HG02852 (cell line): ENCODE data around the gene STON2.
"Not testable (repeated sequence)": the region's sequence is repeated elsewhere in the genome, so short reads cannot be mapped to it uniquely, and the experiment has no call there.

Source experiments
- ATAC-seq: cut with Tn5 transposase; IDR thresholded peaks from one replicate; pipeline ENCODE4 v1.9.1; 2021; ENCODE audit warnings: mild to moderate bottlenecking, moderate library complexity; ENCODE audit not compliant: unreplicated experiment

The STON2 gene

DNA sequence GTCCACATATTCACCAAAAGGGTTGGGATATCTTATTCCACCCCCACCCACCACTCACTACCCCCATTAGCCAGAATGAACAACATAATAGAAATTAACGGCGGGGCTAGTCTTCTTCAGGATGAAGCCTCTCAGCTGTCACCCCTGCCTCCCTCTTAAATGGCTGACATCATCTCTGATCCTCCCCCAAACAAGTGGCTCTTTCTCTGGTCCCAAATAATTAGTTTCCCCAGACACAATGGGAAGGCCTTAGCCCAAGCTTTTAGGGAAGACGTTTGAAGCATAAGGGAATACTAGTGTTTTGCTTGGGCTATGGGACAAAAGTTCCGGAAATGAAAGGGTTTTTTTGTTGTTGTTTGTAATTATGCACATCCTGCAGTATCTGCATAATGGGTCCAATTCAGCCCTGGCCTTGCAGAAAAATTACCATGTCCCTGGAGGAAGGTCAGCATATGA lies 13.8 kb downstream of the STON2 start:
- ATAC-seq: no peak

DNA sequence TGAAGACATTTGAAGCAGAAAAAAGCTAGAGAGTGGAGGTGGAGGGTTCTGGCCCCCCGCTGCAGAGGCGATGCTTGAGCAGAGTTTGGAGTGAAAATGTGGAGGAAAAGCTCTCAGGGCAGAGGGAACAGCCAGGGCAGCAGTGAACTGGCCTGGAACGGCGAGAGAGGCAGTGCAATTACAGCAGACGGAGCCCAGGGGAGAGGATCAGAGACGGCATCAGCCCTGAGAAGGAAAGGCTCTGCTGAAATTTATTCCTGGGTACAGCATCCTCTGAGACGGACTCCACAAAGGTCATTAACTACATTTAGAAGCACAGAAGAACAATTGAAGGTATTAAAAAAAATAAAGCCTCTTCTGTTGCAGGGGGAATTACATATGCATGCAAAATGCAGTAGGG lies 14.2 kb downstream of the STON2 start:
- ATAC-seq: no peak

DNA sequence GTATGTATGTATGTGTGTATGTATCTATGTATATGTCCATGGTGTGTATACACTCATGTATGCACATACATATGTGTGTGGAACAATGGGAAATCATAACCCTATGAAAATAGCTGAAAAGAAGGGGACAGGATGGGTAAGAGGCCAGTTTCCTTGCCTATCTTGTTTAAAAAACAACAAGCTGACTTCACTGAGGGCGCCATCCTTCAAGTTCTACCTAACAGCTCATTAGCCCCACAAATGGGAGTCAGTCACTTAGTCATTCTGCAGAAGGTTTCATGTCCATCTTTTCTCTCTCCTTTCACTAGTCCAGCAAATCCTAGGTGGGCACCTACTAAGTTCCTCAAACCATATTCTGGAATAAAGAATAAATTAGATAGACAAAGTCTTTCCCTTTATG lies 14.7 kb downstream of the STON2 start:
- no peak for ATAC-seq

DNA sequence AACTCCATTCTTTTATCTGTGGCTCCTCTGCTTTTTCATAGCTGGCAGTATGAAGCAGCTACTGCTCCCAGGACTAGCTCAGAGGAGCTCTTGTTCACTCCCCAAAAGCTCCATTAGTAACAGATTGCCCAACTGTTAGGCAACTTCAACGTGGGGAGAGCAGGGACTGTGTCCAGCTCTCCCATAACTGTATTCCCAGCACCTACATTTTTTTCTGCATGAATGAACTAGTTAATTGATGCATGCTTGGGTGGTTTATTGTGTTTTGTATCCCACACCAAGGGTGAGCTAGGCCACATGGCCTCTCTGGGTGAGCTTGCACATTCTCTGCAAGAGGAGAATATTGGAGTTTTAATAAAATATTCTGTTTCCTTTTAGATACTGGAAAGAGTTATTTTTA lies 15.2 kb downstream of the STON2 start:
- no peak for ATAC-seq

DNA sequence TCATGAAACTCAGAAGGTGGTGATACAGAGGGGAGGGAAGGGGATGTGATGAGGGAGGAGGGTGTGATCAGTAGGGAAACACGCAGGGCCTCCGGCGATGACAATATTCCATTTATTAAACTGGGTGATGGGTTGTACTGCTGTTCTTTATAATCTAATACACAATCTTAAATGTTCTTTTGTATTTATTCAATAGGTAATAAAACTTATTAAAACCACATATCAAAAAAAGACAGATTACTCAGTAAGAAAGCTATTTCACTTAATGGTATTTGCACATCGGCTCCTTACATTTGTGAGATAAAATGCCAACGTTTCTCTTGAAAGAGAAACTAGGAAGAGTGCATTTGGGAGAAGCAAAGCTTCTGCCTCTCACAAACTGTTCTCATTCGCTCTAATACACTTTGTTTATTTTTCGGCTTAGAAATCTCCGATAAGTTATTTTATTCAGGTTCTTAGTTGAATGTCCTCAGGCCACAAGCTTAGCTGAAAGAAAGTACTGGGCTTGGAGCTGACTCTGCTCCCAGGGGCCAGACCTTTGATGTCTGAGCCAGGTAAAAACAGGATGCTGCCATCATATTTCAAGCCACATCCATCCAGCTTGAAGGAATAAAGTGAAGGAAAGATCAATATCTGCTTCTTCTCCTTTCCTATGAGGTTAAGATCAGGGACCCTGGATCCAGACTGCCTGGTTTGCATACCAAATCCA lies 17.5 kb downstream of the STON2 start:
- ATAC-seq: no peak

DNA sequence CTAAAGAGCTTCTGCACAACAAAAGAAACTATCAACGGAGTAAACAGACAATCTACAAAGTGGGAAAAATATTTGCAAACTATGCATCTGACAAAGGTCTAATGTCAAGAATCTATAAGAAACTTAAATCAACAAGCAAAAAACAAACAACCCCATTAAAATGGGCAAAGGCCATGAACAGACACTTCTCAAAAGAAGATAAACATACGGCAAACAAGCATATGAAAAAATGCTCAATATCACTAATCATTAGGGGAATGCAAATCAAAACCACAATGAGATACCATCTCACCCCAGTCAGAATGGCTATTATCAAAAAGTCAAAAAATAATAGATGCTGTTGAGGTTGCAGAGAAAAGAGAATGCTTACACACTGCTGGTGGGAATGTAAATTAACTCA lies 20.1 kb downstream of the STON2 start:
- ATAC-seq: not testable (repeated sequence)

DNA sequence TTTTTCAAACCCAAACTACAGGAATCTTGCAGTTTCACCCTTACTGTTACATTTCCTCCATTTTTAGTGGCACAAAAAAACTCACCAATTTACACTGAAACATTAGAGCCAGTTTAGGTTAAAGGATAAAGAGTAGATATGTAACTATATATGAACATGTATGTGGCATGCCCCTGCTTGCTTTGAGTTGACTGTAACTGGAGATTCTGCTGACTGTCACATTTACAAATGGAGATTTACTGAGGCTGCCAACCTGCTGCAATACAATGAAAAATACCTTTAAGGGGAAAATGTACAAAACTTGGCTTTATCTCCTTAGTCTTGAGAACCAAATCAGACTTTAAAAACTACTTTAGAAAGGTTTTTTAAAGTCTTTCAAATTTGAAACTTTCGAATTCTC lies 28.3 kb downstream of the STON2 start:
- no peak for ATAC-seq

DNA sequence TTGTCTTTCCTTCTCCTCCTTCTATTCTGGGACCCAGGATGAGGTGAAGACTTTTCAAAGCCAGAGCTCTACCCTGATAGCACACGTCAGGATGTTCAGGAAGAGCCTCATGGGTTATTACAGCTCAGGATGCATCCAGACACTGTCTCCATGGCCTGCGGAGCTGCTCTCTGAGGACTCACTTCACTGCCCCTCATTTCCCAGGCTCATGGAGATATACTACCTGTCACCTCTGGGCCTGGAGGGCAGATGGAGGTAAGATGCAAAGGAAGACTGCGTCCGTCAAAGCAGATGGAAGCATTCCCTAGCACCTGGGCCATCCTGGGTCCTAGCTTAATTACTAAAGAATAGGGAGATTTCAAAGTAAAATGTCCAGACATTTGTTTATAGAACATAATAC lies 32.6 kb downstream of the STON2 start:
- ATAC-seq: no peak

DNA sequence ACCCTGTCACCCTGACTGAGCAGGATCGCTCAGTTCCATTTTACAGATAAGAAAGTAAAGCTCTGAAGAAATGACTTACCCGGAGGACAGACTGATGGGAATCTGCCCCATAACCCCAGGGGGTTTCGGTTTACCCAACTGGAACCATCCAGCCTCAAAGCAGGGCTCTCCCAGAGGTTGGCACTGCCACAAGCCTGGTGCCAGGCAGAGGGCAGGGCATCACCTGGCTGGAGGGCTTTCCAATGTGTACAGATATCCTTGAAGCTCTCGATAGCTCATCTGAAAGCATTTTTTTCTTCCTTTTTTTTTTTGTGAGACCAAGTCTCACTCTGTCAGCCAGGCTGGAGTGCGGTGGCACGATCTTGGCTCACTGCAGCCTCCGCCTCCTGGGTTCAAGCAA lies 33.2 kb downstream of the STON2 start:
- ATAC-seq: no peak

DNA sequence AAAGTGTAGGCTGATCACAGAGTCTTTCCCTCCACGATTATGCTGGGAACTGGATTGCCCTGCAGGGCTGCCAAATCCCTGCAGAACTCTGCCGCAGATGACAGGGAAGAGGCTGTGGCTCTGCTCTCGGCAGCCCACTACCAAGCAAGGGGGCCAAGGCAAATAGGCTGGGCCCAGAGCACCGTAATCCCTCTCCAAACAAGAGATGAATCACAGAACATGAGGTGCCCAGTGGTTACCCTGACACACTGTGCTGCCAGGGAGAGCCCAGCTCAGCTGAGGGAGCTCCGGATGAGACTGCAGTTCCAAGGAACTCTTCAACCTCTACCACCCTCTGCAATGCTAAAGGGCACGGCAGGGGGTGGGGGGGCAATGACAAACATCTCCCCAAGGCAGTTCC lies 33.9 kb downstream of the STON2 start:
- ATAC-seq: no peak

DNA sequence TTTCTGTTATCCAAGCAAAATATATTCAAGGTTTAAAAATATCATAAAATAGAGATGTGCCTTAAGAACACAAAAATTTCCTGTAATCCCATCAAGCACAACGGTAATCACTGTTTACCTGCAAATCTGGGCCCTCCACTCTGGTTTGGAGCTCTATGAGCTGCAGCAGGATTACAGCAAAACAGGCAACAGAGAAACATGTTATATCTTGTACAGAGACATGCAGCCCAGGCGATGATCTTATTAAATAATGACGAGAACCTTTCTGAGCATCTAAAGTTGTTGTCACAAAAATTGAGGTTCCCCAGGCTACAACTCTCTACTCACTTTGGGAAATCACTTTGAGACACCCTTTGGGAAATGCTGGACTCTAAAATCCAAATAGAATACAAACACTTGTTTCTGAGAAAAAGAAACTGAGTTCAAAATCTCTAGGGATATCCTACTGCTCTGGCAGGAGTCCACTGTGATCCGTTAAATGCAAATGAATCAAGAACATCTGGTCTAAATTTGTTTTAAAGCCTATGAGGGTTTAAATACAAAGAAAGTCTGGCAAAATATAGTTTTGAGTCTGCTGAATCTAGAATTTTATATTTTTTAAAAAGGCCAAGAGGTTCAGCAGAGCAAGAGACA lies 36.3 kb downstream of the STON2 start:
- no peak for ATAC-seq

DNA sequence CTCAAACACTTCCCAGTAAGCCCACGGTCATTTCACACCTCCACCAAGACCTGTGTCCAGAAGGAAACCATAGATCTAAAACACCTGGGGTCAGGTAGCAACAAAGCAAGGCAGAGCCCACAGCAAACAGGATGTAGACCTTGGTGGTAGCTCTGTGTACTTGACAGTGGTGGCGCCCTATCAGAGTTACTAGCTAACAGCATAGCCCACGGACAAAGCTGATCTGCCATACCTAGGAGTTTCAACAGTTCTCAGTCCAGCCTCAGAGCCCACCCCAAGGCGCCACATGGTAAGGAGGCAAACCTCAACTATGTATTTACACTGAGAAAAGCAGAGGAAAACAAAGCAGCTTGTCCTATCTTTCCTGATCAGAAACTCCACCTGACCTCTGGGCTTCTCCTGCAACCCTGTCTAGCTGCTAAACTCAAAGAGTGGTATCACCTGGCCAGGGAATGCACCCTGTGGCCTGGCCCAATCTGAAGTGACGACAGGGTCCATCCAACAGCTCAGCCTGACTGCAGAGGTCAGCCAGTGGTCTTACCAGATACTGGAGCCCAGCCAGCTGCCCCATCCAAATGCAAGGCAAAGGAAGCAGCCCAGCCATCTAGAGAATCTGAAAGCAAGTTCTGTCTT lies 46.3 kb downstream of the STON2 start:
- ATAC-seq: no peak

DNA sequence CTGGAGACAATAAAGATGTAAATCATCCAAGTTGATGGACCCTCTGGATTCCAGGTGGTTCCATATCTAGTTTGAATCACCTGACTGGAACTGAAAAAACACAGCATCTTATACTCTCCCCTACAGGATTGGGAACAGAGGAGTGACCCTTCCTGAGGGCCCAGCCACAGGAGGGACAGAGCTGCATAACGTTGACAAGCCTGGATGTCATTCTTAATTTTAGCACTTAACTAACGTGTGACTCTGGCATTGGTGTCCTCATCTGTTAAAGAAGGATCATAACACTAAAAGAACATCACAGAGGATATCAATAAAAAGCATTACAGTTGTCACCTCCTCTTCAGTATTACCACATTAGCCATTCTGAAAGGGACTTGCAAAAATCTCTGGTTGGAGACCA lies 47.7 kb downstream of the STON2 start:
- no peak for ATAC-seq

DNA sequence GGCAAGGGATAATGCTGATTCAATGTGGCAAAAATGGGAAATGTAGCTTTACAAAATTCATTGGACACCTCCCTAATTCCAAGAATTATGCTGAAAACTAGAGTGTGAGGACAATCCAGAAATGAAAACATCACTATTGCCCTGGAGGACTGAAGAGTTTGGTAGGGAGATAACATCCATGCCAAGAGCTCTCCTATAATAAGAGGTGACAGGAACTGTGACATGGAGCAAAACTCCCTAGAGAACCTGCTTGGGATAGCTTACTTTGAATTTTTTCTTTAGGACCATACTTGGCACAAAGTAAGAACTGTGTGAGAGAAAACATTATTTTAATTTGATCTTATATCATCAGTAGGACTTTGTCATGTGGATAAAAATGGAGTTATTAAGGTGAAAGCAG lies 48.9 kb downstream of the STON2 start:
- ATAC-seq: no peak

DNA sequence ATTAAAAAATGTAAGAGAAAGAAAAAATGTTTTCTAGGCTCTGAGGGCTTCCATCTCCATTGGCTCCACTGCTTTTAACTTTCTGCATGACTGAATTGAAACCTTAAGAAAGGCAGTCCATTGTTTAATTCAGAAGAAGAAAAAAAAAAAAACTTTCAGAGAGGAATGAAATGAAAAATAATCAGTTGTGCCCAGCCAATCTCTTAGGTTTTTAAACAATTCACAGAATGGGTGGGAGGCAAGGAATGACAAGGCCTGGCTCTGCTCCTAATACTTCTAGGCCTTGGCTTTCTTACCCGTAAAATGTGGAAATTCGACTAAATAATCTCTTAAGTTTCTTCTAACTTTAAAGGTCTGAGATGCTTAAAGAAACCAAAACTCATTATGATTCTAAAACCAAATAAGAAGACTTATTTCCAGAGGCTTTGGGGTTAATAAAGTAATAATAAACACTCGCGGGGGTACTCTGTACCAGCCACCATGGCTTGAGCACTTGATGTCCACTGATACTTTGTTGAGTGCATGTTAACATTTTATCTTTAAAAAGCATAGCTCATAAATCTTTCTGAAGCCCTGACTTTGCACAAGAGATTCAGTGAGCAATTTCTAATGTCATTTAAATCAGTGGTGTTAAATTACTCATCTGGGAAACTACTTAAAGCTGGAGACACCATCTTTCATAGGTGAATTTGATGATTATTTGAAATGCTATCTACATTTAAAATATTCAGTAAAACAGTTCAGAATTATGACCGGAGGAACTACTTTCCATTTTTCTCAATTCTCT lies 49.6 kb downstream of the STON2 start:
- no peak for ATAC-seq

DNA sequence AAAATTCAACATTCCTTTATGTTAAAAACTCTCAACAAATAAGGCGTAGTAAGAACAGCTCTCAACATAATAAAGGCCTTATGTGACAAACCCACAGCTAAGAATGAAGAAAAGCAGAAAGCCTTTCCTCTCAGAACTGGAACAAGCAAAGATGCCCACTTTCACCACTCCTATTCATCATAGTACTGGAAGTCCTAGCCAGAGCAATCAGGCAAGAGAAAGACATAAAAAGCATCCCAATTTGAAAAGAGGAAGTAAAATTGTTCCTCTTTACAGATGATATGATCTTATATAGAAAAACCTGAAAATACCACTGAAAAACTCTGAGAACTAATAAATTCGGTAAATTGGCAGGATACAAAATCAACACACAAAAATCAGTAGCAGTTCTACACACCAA lies 52.1 kb downstream of the STON2 start:
- no peak for ATAC-seq

DNA sequence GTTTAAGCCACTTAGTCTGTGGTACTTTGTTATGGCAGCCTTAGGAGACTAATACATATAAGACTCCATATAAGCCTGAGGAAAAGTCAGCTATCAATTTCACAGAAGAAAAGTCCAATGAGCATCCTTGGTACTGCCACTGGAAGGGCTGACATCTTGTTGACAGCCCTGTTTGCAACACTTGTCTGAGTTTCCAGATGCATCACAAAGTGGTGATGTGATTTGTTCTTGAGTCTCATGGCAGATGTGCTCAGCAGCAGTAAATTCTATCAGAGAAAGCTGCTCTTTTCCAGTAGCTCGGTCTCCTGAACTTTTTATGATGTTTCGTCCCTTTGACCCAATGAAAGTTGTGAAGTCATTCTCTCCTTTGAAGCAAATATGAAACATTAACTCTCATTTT lies 54.3 kb downstream of the STON2 start:
- ATAC-seq: no peak

DNA sequence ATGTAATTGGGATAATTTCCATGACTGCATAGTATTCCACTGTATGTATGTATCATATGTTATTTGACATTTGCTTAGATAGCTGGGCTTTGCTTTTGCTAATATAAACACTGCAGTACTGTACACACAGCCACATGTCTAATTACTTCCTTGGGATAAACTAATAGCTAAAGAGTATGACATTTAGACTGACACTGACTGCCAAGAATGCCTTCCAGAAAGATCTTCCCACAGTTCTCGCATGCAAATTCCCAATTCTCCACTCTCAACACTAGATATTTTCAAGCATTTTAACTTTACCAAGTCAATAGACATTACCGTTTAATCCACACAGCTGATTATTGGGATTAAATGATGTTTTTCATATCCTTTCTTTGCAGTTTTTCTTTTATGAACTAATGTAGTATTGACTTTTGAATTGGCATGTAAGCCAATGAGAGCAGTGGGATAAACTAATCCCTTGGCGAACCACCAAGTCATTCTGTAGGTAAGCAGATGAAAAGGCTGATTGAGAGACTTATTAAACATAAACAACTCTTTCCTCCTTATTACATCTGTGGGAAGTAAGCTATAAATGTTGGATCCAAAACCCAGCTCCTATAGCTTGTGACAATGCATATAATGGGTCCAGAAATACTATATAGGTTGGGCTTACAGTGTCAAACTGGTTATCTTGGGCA lies 55.5 kb downstream of the STON2 start:
- ATAC-seq: no peak

DNA sequence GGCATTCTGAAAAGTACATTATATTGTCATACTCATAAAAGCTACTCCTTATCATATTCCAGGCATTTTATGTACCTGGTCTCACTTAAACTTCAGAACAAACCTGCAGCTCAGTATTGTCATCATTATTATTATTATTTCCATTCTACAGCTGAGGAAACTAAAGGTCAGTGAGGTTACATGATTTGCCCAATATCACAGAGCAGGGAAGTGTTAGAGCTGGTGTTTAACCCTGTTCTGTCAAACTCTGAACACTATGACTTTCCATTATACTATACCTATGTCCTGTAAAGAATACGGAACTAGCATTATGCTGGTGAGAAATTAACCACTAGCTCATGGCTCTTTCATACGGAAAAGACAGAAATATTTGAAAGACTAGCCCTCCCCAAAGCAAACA lies 56.4 kb downstream of the STON2 start:
- ATAC-seq: no peak

DNA sequence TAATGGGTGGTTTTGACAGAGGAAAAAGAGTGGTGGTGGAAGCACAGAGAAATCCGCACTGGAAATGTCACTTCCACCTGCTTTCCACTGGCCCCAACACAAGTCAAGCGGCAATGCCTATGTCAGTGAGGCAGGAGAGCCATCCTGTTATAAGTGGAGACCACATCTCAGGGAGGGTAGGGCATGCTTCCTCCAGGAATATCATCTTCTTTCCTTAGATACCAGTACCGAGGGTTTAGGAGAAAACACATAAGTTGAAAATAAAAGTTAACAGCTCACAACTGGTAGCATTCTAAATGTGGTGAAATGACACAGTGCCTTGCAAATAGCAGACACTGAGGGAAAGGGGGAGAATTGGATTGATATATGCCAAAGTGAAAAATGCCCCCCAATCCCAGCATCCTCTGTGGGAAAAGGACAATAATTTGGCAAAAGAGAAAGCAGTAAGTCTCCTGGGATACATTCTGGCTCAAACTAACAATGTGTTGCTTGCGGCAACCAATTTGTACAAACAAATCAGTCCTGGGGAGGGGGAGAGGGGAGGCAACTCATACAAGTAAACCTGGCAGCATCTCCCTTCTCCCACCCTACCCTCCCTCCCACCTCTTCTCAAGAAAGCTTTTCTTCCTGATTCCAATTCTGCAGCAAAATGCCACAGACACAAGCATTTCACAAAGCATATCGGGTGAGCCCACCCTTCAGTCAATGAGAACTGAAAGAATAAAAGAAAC lies 57.1 kb downstream of the STON2 start:
- ATAC-seq: no peak
